ENCODE results near the gene CACNB1.
"Not testable (repeated sequence)": the region's sequence is repeated elsewhere in the genome, so short reads cannot be mapped to it uniquely, and the experiment has no call there.

CACNB1 gene

DNA sequence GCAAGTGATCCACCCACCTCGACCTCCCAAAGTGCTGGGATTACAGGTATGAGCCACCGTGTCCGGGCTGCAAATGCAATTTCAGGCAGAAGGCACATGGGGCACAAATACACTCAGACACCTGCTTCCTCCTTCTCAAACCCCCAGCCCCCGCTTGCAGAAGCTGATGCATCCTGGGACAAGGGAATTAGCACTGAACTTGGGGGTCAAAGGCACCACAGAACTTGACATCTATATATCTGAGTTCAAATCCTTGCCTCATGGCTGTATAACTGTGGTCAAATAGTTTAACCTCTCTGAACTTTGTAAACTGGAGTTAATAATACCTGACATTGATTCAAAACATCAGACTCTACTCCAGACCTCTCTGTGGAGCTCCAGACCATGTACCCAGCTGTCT lies 27.4 kb downstream of the CACNB1 start:
- no peaks in the 10 kb centered on the region for H4K20me1 ChIP-seq (ENCODE audit: insufficient read depth, low read length)
- no peaks in the 10 kb centered on the region for H3K27me3 ChIP-seq (replicated peaks; ENCODE audit: insufficient read depth, low read length)
- no peak overlapping the region for H3K9ac ChIP-seq (ENCODE audit: low read length)
- H3K9me3 ChIP-seq (replicated peaks; ENCODE audit: insufficient read depth, low read length) = no peaks in the 10 kb centered on the region
- peaks cover 20% of the 10 kb centered on the region for H3F3A ChIP-seq (ENCODE audit: insufficient read depth, low read length)
- peaks cover 24% of the 10 kb centered on the region for H3K4me1 ChIP-seq (ENCODE audit: low read length)
- TF ChIP-seq EZH2 (optimal IDR thresholded peaks at IDR 0.05; ENCODE audit: low read depth, low read length) (no peak), CTCF (IDR thresholded peaks at IDR 0.05; ENCODE audit: low read length) (no peak)
- H3K4me3 ChIP-seq (ENCODE audit: low read length) = no peak overlapping the region
- H3K27ac ChIP-seq (ENCODE audit: low read length) = no peak overlapping the region
- H3K79me2 ChIP-seq (ENCODE audit: low read length) = no peaks in the 10 kb centered on the region
- H3K36me3 ChIP-seq (replicated peaks; ENCODE audit: insufficient read depth, low read length) = no peaks in the 10 kb centered on the region
- H2AFZ ChIP-seq (ENCODE audit: low read length) = no peak overlapping the region
- no peak for DNase-seq
- no peak overlapping the region for H3K4me2 ChIP-seq (ENCODE audit: low read depth, low read length)
- H3K9me2 ChIP-seq (replicated peaks; ENCODE audit: insufficient read depth, low read length) = no peaks in the 10 kb centered on the region

DNA sequence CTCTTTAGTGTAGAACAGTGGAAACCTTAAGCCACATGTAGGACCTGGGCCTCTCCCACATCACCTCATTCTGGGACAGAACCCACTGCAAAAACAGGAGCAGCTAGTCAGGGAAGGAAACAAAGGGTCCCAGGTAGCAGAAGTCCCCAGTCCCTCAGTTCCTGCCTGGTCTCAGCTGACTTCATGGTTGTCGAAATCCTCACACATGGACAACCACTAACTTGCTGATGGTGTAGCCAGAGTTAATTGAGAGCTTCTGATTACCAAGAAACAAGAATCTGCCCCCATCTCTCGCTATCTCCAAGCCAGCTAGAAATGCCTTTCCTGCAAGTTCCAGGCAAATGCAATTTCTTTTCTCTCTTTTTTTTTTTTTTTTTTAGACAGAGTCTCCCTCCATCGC lies 28.0 kb downstream of the CACNB1 start:
- no peaks in the 10 kb centered on the region for H3K9me3 ChIP-seq (replicated peaks; ENCODE audit: insufficient read depth, low read length)
- no peak overlapping the region for H3K4me3 ChIP-seq (ENCODE audit: low read length)
- H4K20me1 ChIP-seq (ENCODE audit: insufficient read depth, low read length) = no peaks in the 10 kb centered on the region
- H3K4me1 ChIP-seq (ENCODE audit: low read length) = peaks cover 24% of the 10 kb centered on the region
- H2AFZ ChIP-seq (ENCODE audit: low read length) = no peak overlapping the region
- DNase-seq = no peak
- no peaks in the 10 kb centered on the region for H3K79me2 ChIP-seq (ENCODE audit: low read length)
- H3K9ac ChIP-seq (ENCODE audit: low read length) = no peak overlapping the region
- H3F3A ChIP-seq (ENCODE audit: insufficient read depth, low read length) = peaks cover 20% of the 10 kb centered on the region
- no peak for TF ChIP-seq CTCF (IDR thresholded peaks at IDR 0.05; ENCODE audit: low read length)
- no peak for TF ChIP-seq EZH2phosphoT487 (IDR thresholded peaks at IDR 0.05; ENCODE audit: low read length)
- H3K27me3 ChIP-seq (replicated peaks; ENCODE audit: insufficient read depth, low read length) = no peaks in the 10 kb centered on the region
- H3K36me3 ChIP-seq (replicated peaks; ENCODE audit: insufficient read depth, low read length) = no peaks in the 10 kb centered on the region
- H3K27ac ChIP-seq (ENCODE audit: low read length) = no peak overlapping the region
- no peaks in the 10 kb centered on the region for H3K9me2 ChIP-seq (replicated peaks; ENCODE audit: insufficient read depth, low read length)
- no peak overlapping the region for H3K4me2 ChIP-seq (ENCODE audit: low read depth, low read length)

GRCh38 chr17:39169101-39169500 lies 28.4 kb downstream of the CACNB1 start:
- no peak for DNase-seq
- peaks cover 20% of the 10 kb centered on the region for H3F3A ChIP-seq (ENCODE audit: insufficient read depth, low read length)
- no peaks in the 10 kb centered on the region for H4K20me1 ChIP-seq (ENCODE audit: insufficient read depth, low read length)
- no peaks in the 10 kb centered on the region for H3K36me3 ChIP-seq (replicated peaks; ENCODE audit: insufficient read depth, low read length)
- no peak overlapping the region for H3K4me2 ChIP-seq (ENCODE audit: low read depth, low read length)
- peaks cover 25% of the 10 kb centered on the region for H3K4me1 ChIP-seq (ENCODE audit: low read length)
- no peak overlapping the region for H3K9ac ChIP-seq (ENCODE audit: low read length)
- H3K4me3 ChIP-seq (ENCODE audit: low read length) = no peak overlapping the region
- no peak overlapping the region for H2AFZ ChIP-seq (ENCODE audit: low read length)
- H3K9me2 ChIP-seq (replicated peaks; ENCODE audit: insufficient read depth, low read length) = no peaks in the 10 kb centered on the region
- H3K27ac ChIP-seq (ENCODE audit: low read length) = no peak overlapping the region
- H3K9me3 ChIP-seq (replicated peaks; ENCODE audit: insufficient read depth, low read length) = no peaks in the 10 kb centered on the region
- no peaks in the 10 kb centered on the region for H3K27me3 ChIP-seq (replicated peaks; ENCODE audit: insufficient read depth, low read length)
- TF ChIP-seq EZH2phosphoT487 (IDR thresholded peaks at IDR 0.05; ENCODE audit: low read length) = no peak
- no peak for TF ChIP-seq CTCF (IDR thresholded peaks at IDR 0.05; ENCODE audit: low read length)
- TF ChIP-seq EZH2 (optimal IDR thresholded peaks at IDR 0.05; ENCODE audit: low read depth, low read length) = no peak
- H3K79me2 ChIP-seq (ENCODE audit: low read length) = no peaks in the 10 kb centered on the region

DNA sequence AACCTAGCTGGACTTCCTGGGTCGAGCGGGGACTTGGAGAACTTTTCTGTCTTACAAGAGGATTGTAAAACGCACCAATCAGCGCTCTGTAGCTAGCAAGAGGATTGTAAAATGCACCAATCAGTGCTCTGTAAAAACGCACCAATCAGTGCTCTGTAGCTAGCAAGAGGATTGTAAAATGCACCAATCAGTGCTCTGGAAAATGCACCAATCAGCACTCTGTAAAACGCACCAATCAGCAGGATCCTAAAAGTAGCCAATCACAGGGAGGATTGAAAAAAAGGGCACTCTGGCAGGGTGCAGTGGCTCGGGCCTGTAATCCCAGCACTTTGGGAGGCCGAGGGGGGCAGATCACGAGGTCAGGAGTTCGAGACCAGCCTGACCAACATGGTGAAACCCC lies 29.0 kb downstream of the CACNB1 start:
- Histone ChIP-seq H3K4me1 (ENCODE audit: low read length) (peaks cover 22% of the 10 kb centered on the region), H3F3A (ENCODE audit: insufficient read depth, low read length) (peaks cover 17% of the 10 kb centered on the region)
- H3K9me2 ChIP-seq (replicated peaks; ENCODE audit: insufficient read depth, low read length); H3K27me3 ChIP-seq (replicated peaks; ENCODE audit: insufficient read depth, low read length); H3K4me3 ChIP-seq (ENCODE audit: low read length); H4K20me1 ChIP-seq (ENCODE audit: insufficient read depth, low read length); H2AFZ ChIP-seq (ENCODE audit: low read length); H3K79me2 ChIP-seq (ENCODE audit: low read length); H3K4me2 ChIP-seq (ENCODE audit: low read depth, low read length); H3K27ac ChIP-seq (ENCODE audit: low read length); DNase-seq; H3K9ac ChIP-seq (ENCODE audit: low read length); H3K9me3 ChIP-seq (replicated peaks; ENCODE audit: insufficient read depth, low read length); H3K36me3 ChIP-seq (replicated peaks; ENCODE audit: insufficient read depth, low read length): not testable (repeated sequence)
